ENCODE results near the gene XRRA1. TPM values are rescaled to one million over a fixed set of nuclear protein-coding genes. Genes with fewer than 3 reads are reported as not detected.

XRRA1 gene
- total RNA-seq, 1 experiment from 2014 or later: 34.1 TPM

- TF ChIP-seq POLR2AphosphoS5 (IDR thresholded peaks at IDR 0.05; ENCODE audit: low read depth, low read length) (no peak), CTCF (IDR thresholded peaks at IDR 0.05) (no peak), TCF7L2 (IDR thresholded peaks at IDR 0.05; ENCODE audit: low read depth, low read length) (no peak), SIN3A (IDR thresholded peaks at IDR 0.05; ENCODE audit: borderline replicate concordance, insufficient read depth, low read depth, low read length) (no peak), REST (IDR thresholded peaks at IDR 0.05; ENCODE audit: insufficient read depth in 1 of 2, low read depth in 2 of 2, low read length in 1 of 2) (no peak)
- intact Hi-C loops (cut with micrococcal nuclease; ENCODE audit: unreplicated experiment) (no loop called here), in situ Hi-C loops (cut with HindIII; ENCODE audit: low pct_unique_long_range_greater_than_20kb, low sequenced_read_pairs) (no loop called here)
- Histone ChIP-seq H3K4me3 (ENCODE audit: low read depth in 2 of 2, low read length in 2 of 2) (no peak overlapping the region), H3K36me3 (ENCODE audit: control insufficient read depth, insufficient read depth, low read length) (peaks cover 22% of the 10 kb centered on the region), H3K27me3 (ENCODE audit: control insufficient read depth, insufficient read depth, low read length) (no peaks in the 10 kb centered on the region), H3K27ac (ENCODE audit: low read length) (no peak overlapping the region), H3K4me1 (ENCODE audit: control insufficient read depth, insufficient read depth, low read length) (no peaks in the 10 kb centered on the region), H3K9me3 (ENCODE audit: control insufficient read depth, insufficient read depth, low read depth, low read length) (no peaks in the 10 kb centered on the region)
- BruUV-seq (replicated peaks): no TSS peak
- DNase-seq (ENCODE audit: low read depth, low spot score) (no peak), ATAC-seq (no peak)
- ChIA-PET POLR2A (no interaction called here), CTCF (no interaction called here)
These were observed 11.9 kb downstream of the XRRA1 start for GRCh38 chr11:74936976-74937375.

- Histone ChIP-seq H3K27me3 (ENCODE audit: control insufficient read depth, insufficient read depth, low read length) (no peaks in the 10 kb centered on the region), H3K27ac (ENCODE audit: low read length) (no peak overlapping the region), H3K9me3 (ENCODE audit: control insufficient read depth, insufficient read depth, low read depth, low read length) (no peaks in the 10 kb centered on the region), H3K36me3 (ENCODE audit: control insufficient read depth, insufficient read depth, low read length) (peaks cover 20% of the 10 kb centered on the region), H3K4me1 (ENCODE audit: control insufficient read depth, insufficient read depth, low read length) (no peaks in the 10 kb centered on the region), H3K4me3 (ENCODE audit: low read depth in 2 of 2, low read length in 2 of 2) (no peak overlapping the region)
- DNase-seq (ENCODE audit: low read depth, low spot score): no peak
- in situ Hi-C loops (cut with HindIII; ENCODE audit: low pct_unique_long_range_greater_than_20kb, low sequenced_read_pairs) (no loop called here), intact Hi-C loops (cut with micrococcal nuclease; ENCODE audit: unreplicated experiment) (no loop called here)
- no peak for ATAC-seq
- no peak for TF ChIP-seq CTCF (IDR thresholded peaks at IDR 0.05)
- no peak for TF ChIP-seq SIN3A (IDR thresholded peaks at IDR 0.05; ENCODE audit: borderline replicate concordance, insufficient read depth, low read depth, low read length)
- no peak for TF ChIP-seq POLR2AphosphoS5 (IDR thresholded peaks at IDR 0.05; ENCODE audit: low read depth, low read length)
- TF ChIP-seq REST (IDR thresholded peaks at IDR 0.05; ENCODE audit: insufficient read depth in 1 of 2, low read depth in 2 of 2, low read length in 1 of 2): no peak
- TF ChIP-seq TCF7L2 (IDR thresholded peaks at IDR 0.05; ENCODE audit: low read depth, low read length): no peak
- BruUV-seq (replicated peaks): no TSS peak
- ChIA-PET POLR2A (interaction anchor here (0.6 kb wide), 1 partner anchor 52 kb away, joined by 3 read pairs; the partner anchor contains the start of gene NEU3), CTCF (no interaction called here)
These were observed 12.8 kb downstream of the XRRA1 start for GRCh38 chr11:74936087-74936486.
